Spleen (tissue), 7 donors: ENCODE results near the gene LGALS7.

Experiments
- CTCF ChIP-seq, 11 experiments: fragments of 200-600 bp in 7 of 11; fragments of 450-650 bp in 4 of 11; sonication (generic) in 4 of 11; IDR thresholded peaks in 8 of 11; conservative IDR thresholded peaks in 3 of 11; 1 replicate in 7 of 11; 2 replicates in 4 of 11; pipeline versions ENCODE4 v1.4.0 to v1.8.0; 2016 to 2021; ENCODE audit warnings: antibody characterized with exemption in 11 of 11, inconsistent platforms in 4 of 11, mild to moderate bottlenecking in 1 of 11
- POLR2A ChIP-seq, 3 donors: fragments of 450-650 bp; IDR thresholded peaks; one replicate each; pipeline ENCODE4 v1.5.1; 2017; ENCODE audit warnings: antibody characterized with exemption in 3 of 3, mild to moderate bottlenecking in 1 of 3
- donor health status: DM: no; HTN: no; CAD: no; lungs with moderate emphysema.
- donor health status: DM: no; HTN: no; CAD: no.
- donor health status: DM: no; HTN: no; CAD: no.

DNA sequence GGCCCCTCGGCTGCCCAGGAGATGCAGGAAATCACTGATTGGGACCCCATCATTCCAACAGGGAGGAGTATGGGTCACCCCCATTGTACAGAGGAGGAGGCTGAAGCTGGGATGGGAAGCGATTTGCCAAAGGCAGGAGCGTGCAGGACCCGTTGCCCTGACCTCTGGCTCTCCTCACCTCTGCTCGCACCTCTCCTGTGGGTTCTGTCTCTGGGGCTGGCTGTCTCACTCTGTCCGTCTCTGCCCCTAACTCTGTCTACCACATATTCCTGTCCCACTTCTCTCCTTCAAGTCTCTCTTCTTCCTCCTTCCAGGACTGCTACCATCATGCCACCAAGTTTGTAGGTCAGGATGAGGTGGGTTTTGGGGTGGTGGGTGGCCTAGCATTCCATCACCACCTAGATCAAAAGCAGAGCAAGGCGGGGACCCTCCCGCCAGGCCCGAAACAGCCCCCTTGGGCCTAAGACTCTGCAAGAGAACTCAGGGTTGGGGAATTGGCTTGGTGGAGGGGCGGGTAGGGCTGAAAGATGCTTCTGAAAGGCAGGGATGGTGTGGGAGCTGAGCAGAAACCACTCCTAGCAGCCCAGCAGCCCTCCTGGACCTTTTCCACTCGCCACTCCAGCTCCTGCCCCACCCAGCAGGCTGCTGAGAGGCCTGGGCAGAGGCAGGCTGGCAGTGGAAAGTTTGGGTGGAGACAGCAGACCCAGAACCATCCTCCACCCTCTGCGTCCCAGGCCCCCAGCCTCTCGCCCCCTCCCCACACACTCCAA is 1.0 kb upstream of the LGALS7 start:
- TF ChIP-seq CTCF (IDR thresholded peaks at IDR 0.05 in 8 of 11, conservative IDR thresholded peaks at IDR 0.05 in 3 of 11) (no peak), POLR2A (IDR thresholded peaks at IDR 0.05) (no peak)
